Measurements from ENCODE around the gene ADAMTS6. TPM values are rescaled to one million over a fixed set of nuclear protein-coding genes. Genes with fewer than 3 reads are reported as not detected.

Gene ADAMTS6
- polyA plus RNA-seq, 10 donors, result 0.75 to 3.4 (median 1.2) TPM

DNA sequence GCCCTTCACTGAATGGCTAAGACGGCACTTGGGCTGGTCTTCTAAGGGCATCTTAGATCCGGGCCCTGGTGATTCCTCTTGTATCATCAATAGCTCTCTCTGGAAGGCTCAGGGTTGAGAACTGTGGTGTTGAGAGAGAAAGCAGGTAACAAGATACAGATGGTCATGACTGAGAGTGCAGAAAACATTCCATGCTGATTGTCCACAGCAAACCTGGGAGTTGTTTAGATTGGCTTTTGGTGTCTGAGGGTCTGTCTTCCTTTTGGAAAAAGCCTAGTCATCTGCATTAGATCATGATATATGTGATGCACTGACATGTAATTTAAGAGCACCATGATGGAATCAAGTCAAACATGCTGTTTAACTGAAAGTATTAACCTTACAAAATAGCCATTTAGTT is 331.9 kb downstream of the ADAMTS6 start:
- DNase-seq, result no peak

DNA sequence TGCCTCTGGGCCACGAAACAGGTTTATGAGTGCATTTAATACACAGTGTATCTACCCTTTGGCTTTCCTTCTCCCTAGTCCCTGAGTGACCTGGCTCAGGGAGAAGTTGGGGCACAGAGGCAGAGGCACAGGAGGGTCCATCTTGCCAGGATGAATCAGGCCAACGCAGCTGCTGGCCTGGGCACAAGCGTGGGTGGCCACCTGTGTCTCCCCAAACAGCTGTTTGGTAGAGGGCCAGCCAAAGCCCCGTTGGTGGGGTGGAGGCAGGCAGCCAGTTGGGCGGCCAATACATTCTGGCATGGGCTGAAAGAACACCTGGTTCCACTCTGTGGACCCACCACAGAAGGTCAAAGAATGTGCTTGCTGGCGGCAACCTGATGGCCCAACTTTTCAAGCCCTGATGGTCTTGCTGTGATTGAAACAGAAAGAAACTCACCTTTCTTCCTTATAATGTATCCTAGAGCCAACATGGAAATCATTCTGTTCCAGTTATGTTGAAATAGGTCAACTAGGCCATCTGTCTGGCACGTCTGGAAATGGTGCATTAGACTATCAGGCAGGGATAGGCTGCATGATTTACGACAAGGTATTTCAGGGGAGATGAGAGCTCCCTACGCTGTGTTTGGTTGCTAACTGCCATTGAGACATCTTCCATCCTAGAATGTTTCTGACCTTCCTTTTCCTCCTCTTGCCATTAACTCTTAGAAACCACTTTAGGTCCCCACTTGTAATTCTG is 337.4 kb downstream of the ADAMTS6 start:
- no peak for DNase-seq

DNA sequence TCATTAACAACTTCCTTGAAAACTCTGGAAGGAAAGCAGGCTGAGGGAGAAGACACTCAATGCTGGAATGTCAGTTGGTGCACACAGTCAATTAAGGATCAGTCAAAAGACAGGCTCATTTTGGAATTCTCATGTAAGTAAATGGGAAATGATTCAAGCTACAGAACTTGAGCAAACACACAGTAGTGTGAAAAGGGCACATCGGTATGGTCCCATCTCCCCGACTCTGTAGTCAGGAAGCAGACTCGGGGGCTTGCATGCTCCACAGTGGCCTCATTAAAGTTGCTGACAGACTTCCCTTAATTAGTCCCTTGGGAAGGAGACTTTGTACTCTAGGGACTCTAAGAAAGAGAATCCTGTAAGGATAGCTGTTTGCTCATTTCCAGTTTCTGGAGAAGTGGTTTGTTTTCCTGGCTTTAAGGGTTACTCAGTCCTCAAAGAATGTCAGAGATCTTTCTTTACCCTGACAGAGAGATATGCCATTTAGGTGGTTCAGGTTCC is 339.2 kb downstream of the ADAMTS6 start:
- DNase-seq, result peak in 1 of 3 donors; percentile 92

DNA sequence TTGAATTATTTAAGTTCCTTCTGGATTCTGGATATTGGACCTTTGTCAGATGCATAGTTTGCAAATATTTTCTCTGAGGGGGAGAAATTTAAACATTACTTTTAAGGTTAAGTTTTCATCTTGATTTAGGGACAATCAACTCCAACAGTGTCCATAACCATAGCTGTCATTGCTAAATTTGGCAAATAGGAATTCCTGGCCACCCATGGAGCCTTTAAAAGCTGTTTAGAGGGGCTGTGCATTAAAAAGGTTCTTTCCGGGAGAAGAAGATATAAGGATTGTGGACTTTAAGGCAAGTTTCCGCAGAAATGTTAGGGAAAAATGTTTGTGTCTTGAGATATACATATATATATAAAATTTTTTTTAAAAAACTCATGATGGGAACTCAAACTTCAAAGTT is 339.7 kb downstream of the ADAMTS6 start:
- DNase-seq, result no peak

DNA sequence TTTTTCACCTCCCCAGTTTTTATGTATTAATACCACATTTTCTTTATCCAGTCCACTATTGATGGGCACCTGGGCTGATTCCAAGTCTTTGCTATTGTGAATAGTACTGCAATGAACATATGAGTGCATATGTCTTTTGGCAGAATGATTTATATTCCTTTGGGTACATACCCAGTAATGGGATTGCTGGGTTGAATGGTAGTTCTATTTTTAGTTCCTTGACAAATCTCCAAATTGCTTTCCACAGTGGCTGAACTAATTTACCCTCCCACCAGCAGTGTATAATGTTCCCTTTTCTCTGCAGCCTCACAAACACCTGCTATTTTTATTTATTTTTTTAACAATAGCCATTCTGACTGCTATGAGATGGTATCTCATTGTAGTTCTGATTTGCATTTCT is 340.2 kb downstream of the ADAMTS6 start:
- DNase-seq, result no peak

DNA sequence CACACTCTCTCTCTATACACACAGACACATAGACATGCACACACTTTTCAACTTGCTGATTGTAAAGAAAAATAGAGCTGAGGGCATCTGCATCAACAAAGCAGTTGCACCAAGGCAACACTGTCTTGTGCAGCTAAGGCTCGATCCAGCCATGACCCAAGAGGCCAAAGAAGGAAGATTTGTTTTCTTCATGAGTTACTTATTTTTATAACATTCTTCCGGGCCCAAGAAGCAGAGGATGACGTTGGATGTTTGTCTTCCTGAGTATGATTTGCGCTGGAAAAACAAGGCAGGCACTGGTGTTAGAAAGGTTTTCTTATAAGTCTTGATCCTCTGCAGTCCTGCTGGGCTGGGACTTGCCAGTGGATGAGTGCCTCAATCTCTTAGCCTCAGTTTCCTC is 344.1 kb downstream of the ADAMTS6 start:
- no peak for DNase-seq

DNA sequence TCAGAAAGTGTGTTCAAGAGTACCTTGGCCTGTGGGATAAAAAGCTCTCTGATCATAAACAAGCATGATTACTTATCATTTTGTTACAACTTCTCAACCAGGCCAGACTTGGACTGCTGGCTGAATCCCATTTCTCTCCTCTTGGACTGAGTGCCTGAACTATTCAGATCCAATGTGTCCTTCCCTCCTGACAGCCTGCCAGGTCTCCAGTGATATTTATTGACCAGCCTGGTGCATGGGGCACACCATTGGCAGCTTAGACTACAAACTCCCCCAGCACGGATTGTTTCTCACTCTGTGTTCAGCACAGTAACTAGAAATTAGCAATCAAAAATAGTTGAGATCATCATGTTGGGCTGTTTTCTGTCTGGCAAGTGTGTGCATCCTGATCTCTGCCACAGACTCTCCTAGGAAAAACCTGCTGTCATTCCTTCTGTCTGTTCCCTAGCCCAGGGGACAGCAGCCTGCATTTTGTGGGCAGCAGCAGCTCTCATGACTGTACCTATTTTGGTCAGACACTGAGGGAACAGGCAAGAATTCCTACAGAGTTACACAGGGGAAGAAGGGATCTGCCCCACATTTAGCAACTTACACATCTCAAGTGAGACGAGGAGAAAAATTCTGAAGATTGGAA is 348.1 kb downstream of the ADAMTS6 start:
- no peak for DNase-seq

DNA sequence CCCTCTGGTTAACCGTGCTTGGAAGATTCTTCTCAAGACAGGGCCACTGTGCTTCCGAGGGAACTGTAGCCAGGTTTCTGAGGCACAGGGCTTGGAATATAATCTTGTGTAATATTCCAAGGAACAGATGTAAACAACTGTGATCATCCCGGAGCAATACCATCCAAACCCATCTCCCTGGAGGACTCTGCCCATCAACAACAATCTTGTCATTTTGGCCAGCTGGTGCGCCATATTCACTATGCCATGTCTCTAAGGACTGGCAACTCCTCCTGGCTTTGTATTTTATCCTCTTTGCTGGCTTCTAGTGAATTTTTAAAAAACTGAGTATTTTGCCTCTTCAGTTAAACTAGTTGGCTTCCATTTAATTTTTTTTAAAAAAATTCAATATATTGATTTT is 349.3 kb downstream of the ADAMTS6 start:
- DNase-seq, result no peak

DNA sequence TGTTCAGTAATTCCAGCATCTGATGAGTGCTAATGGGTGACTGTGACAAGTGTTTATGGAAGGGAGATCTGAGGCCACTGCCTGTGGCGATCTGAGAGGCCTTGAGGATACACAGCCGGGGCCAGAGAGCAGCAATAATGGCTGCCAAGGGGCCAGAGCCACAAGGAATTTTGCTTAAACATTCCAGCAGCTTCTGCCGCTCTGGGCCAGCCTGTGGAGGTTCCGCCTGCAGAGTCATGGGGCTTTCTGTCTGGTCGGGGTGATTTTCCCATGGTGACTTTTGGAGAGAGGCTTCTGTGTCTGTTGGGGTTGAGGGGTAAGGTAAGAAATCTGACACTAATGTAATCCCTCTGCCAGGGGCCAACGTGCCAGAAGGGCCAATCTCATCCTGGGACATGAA is 353.5 kb downstream of the ADAMTS6 start:
- no peak for DNase-seq

DNA sequence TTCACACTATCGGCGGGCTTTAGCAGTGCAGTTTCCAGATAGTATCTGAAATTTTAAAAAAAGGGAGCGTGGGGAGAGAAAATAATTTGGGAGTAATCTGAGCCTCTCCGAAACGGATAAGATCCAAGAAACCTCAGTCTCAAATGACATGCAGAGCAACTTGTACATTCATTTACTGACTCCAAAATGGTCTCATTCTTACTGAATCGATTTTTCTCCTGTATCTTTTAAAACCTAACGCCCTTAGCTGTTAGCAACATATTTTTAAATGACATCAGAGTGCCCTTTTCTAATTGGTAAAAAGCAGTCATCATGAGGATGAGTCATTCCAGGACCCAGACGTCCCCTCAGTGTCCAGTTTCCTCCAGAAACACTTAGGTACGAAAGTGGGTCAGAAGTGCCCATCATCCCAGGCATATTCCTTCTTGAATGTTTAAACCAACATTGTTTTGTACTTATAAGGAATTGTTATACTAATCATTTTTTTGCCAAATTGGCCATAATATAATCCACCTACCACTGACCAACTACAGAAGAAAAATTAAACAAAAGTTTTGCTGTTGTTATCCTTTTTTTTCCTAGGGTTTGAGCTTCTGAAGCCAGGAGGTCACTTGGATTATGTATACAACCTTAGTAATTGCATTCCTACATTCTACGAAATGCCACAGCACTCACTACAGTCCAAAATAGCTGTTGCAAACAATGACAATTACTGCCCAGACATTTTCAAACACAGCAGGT is 354.4 kb downstream of the ADAMTS6 start:
- DNase-seq, result no peak

DNA sequence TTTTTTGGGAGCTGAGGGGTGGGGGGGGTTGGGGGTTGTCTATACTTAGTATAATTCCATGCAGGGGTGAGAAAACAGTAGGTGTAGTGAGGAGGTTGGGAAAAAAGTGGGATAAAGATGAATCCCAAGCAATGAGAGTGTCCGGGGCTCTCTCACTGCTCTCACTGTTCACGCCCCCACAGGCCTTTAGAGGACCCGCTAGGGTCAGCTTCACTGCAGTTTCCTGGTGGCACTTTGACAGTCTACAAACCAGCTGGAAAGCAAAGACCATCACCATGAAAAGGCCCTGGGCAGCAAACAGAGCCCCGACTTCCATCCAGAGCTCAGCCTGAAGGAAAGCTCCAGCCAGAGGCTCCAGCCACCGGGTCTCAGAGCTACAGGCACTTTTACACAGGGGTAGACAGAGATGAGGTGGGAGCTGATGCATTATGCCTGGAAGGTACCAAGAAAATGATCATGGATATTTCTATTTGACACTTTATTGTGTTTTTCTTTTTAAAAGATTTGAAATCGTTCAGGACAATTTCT is 355.1 kb downstream of the ADAMTS6 start:
- no peak for DNase-seq

DNA sequence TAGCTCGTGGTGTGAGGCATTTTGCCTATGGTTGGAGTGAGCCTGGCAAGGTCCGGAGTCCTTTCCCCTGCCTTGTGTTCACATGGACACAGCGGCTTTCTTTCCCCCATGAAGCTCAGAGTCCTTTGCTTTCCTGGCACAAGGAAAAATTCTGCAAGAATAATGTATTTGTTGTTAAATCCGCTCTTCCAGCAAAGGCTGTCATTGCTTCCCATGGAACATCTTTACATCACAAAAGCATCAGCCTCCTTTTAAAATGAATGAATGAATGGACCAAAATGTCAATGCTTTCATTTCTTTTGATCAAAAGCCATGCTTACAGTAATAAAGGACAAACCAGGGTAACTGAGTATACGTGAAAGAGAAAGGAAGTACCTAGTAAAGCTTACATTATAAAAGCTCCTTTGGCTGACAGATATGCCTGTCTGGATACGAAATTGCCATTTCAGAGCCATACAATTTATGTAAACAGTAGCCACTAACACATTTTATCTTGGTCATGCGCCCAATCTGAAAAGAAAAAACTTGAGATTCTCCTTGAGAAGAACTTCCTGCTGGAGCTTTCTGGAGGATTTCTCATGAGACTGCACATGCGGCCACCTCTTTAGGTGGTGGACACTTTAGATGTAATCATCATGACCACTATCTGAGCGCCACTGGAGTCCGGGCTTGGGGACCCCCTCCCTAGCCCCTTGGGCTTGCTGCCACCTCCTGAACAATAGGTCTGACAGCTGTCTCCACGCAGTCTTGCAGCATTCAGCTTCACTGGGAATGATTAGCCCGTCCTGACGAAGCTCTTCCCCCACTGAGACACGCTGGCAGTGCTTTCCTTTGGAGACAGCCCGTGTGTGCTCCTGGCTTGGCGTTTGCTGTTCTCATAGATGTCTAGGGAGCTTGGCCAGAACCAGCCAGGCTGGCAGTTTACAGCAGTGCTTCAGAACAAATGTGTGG is 355.9 kb downstream of the ADAMTS6 start:
- DNase-seq, result no peak

DNA sequence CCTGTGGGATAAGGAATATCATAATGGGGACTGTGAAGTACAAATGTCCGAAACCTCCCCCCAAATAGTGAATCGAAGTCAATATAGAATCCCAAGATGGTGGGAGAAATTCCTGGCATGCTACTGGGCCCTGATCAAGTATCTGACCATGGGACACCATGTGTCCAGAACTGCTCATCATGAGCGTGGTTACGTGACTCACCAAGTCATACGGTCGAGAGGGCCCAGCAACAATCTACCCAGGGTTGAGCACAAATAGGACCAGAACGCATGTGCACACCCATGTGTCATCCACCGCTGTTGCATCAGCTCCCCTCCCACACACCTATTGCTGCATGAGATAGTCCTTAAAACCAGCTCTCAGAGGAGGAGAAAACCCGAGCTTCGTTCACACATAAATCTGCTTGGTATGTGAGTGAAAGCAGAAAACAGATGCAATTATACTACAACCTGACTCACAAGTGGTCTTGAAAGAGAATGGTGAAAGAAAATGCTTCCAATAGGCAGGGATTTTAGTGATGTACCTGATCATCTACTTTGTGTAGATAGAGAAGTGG is 359.8 kb downstream of the ADAMTS6 start:
- no peak for DNase-seq

DNA sequence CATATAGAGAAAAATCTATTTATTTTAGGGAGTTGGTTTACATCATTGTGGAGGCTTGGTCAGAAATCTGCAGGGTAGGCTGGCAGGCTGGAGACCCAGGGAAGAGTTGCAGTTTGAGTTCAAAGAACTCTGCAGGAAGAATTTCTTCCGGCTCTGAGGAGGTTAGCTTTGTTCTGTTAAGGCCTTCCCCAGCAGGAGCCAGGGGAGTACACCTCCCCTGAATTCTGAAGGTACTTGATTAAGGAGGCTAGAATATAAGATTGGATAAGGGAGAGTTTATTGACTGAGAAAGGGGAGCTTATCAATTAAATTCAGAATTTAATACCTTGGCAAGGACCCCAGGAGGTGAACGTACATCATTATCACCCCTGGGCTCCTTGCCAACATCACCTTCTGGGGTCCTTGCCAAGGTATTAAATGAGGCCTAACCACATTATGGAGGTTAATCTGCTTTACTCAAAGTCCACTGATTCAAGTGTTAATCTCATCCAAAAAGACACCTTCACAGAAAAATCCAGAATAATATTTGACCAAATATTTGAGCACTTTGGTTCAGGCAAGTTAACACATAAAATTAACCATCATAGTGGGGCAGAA is 361.3 kb downstream of the ADAMTS6 start:
- DNase-seq, result no peak

DNA sequence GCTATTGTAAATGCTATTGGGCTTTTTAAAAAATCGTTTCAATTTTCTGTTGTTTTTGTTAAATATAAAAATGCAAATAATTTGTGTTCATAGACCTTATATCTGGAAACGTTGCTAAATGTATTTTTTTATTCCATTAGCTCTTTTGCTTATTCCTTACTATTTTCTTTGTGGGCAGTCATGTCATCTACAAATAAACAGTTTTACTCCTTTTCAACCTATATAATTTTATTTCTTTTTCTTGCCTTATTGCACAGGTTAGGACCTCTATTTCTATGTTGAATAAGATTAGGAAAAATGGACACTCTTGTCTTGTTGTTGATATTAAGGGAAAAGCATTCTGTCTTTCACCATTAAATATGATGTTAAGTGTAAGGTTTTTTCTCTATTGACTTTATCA is 364.2 kb downstream of the ADAMTS6 start:
- DNase-seq, result no peak

DNA sequence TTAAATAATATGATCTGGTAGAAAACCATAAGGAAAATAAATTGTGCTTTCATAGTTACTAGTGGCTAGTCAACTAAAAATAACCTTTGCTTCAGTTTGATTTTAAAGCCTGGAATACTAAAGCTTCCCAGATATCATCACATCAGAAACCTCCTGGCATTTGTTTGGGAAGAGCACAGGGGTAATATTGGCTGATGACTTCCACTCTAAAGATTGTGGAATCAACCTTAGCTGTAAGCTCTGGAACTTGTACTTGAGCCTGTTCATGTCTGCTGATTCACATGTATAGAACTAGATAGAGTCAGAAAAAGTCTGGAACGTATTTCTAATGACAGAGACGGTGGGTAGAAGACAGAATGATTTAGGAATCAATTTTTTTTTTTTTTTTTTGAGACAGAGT is 367.9 kb downstream of the ADAMTS6 start:
- DNase-seq, result no peak

DNA sequence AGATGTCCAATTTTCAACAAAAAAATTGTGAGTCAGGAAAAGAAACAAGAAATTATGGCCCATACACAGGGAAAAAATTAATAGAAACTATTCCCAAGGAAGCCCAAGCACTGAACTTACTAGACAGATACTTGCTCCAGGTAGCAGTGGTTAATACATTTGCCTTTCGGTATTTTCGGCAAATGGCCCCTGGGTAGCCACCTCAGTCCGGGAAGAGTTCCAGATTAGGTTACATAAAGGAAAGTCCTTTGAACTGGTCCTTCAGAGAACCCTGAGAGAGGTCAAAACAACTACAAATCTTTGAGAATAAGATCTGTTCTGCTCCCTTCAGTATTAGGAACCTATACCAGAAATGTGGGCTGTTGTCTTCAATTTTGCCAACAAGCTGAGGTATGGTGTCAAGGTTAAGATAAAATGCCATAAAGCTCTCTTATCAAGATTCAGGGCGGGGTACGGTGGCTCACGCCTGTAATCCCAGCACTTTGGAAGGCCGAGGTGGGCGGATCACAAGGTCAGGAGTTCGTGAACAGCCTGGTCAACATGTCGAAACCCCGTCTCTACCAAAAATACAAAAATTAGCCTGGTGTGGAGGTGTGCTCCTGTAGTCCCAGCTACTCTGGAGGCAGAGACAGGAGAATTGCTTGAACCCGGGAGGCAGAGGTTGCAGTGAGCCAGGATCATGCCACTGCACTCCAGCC is 369.6 kb downstream of the ADAMTS6 start:
- DNase-seq, result no peak

DNA sequence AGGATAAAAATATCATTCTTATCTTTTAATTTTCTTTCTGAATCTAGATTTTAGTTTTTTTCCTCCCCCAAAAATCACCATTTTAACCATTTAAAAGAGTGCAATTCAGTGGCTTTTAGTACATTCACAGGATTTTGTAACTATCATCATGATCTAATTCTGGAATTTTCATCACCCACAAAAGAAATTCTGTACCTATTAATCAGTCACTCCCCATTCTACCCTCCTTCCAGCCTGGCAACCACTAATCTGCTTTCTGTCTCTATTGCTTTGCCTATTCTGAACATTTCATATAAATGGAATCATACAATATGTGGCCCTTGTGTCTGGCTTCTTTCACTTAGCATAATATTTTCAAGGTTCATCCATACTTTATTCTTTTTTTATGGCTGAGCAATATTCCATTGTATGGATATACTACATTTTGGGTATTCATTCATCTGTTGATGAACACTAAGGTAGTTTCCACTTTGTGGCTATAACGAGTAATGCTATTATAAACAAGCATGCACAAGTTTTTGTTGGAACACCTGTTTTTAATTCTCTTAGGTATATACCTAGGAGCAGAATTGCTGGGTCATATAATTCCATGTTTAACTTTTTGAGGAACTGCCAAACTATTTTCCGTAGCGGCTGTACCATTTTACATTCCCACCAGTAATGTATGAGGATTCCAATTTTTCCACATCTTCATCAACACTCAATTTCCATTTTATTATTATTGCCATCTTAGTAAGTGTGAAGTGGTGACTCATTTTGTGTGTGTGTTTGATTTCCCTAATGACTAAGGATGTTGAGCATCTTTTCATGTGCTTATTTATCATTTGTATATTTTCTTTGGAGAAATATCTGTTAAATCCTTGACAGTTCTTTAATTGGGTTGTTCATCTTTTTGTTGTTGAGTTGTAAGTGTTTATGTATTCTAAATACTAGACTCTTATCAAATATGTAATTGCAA is 372.7 kb downstream of the ADAMTS6 start:
- DNase-seq, result no peak

DNA sequence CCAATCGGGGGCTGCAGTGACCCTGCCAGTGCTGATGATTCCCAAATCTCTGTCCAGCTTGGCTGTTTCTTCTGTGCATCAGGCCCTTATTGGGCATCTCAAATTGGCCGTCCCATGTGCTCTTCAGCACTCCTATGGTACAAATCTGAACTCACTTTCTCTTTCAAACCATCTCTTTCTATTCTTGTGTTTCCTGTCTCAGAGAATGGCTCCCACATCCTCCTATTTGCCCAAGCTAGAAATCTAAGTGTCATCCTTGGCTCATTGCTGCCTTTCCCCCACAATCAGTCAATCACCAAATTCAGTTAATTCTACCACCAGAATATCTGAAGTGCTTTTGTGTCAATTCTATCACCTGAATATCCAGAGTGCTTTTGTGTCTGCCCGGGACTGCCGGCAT is 376.4 kb downstream of the ADAMTS6 start:
- DNase-seq, result no peak
